ENCODE measurements around the gene IKZF3.
"Not testable (repeated sequence)": the region's sequence is repeated elsewhere in the genome, so short reads cannot be mapped to it uniquely, and the experiment has no call there.

Gene IKZF3

DNA sequence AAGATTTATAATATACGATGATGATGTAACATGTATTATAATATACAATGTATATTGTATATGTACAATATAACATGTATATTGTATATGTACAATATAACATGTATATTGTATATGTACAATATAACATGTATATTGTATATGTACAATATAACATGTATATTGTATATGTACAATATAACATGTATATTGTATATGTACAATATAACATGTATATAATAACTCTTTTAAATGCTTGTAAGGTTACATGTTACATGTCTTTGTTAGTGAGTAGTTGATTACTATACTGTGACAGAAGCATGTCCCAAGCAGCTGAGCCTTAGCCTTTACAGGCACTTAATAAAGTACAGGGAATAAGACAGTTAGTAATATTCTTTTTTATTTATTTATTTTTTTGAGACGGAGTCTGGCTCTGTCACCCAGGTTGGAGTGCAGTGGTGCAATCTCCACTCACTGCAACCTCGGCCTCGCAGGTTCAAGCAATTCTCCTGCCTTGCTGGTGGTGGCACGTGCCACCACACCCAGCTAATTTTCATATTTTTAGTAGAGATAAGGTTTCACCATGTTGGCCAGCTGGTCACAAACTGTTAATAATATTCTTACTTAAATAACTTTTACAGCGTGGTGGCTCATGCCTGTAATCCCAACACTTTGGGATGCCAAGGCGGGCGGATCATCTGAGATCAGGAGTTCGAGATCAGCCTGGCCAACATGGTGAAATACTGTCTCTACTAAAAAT lies 8.0 kb downstream of the IKZF3 start:
- DNase-seq (ENCODE audit: low spot score): not testable (repeated sequence)

DNA sequence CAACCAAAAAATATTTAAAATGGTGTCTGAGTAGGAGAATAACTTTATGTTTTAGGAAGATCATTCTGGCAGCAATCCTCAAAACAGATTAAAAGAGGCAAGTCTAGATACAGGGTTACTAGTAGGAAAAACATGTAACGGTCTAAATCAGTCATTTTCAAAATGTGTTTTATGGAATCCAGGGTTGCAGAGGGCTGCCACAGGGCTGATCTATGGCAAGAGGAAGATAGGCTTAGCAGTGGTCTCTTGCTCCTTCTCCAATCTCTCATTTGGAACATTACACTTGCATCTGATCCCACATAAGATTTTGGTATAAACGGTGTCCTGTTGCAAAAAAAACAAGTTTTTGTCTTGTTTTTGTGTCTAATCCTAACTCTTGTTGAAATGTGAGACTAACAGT lies 9.2 kb downstream of the IKZF3 start:
- no peak for DNase-seq (ENCODE audit: low spot score)

DNA sequence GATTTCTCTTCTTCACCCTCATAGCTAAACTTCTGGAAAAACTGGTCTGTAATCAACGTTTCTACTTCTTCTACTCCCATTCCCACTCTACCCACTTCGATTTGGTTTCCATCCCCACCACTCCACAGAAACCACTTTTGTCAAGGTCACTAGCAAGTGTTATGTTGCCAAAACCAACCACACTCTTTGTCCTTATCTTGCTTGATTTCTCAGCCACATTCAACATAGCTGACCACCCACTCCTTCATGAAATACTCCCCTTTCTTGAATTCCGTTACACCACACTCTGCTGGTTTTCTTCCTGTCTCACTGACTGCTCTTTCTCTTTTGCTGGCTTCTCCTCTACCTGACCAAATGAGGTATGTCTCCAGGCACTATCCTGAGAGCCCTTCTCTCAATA lies 11.9 kb downstream of the IKZF3 start:
- DNase-seq (ENCODE audit: low spot score): no peak

DNA sequence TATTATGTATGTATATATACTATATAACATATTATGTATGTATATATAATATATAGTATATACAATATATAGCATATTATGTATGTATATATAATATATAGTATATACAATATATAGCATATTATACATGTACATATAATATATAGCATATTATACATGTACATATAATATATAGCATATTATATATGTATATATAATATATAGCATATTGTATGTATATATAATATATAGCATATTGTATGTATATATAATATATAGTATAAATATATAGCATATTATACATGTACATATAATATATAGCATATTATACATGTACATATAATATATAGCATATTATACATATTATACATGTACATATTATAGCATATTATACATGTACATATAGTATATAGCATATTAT lies 13.9 kb downstream of the IKZF3 start:
- not testable (repeated sequence) for DNase-seq (ENCODE audit: low spot score)

DNA sequence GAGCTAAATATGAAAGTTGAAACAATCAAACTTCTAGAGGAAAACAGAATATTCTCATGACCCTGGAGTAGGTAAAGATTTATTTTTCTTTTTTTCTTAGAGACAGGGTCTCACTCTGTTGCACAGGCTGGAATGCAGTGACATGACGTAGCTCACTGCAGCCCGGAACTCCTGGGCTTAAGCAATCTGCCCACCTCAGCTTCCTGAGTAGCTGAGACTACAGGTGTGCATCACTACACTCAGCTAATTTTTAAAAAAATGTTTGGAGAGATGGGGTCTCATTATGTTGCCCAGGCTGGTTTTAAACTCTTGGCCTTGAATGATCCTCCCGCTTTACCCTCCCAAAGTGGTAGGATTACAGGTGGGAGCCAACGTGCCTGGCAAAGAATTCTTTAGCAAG lies 15.5 kb downstream of the IKZF3 start:
- no peak for DNase-seq (ENCODE audit: low spot score)

DNA sequence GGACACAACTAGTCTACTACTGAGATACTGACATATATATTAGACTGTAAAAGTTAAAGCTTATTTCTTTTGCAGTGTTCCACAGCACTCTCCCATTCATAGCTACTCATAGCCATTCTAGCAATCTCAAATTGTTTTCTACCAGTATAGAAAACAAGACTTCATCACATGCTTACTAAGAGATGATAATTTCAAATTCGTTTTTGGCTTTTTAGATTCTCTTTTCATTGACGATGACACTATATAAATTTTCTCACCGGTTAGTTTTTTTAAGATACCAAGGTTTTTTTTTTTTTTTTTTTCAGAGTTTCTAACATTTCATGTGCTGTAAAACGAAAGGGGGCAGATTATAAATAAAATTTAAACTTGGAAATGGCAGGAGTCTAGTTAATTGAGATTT lies 17.9 kb downstream of the IKZF3 start:
- no peak for DNase-seq (ENCODE audit: low spot score)

DNA sequence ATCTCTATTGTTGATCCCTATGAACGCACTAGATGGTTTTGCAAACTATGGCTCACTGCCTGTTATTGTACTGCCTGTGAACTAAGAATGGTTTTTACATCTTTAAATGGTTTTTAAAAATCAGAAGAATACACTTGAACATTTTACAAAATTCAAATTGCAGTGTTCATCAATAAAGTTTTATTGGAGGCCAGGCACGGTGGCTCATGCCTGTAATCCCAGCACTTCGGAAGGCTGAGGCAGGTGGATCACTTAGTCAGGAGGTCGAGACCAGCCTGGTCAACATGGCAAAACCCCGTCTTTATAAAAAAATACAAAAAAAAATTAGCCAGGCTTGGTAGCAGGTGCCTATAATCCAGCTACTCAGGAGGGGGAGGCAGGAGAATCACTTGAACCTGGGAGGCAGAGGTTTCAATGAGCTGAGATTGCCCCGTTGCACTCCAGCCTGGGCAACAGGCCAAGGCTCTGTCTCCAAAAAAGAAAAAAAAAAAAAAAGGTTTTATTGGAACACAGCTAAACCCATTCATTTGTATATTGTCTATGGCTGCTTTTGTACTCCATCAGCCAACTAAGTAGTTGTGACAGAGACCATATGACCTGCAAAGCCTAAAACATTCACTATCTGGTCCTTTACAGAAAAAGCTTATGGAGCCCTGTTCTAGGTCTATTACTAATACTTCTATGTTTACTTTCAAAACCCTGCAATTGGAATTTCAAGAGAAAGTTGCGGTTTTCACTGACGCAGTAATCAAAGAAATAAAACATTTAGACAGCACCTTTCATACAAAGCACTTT lies 18.9 kb downstream of the IKZF3 start:
- DNase-seq (ENCODE audit: low spot score): no peak

DNA sequence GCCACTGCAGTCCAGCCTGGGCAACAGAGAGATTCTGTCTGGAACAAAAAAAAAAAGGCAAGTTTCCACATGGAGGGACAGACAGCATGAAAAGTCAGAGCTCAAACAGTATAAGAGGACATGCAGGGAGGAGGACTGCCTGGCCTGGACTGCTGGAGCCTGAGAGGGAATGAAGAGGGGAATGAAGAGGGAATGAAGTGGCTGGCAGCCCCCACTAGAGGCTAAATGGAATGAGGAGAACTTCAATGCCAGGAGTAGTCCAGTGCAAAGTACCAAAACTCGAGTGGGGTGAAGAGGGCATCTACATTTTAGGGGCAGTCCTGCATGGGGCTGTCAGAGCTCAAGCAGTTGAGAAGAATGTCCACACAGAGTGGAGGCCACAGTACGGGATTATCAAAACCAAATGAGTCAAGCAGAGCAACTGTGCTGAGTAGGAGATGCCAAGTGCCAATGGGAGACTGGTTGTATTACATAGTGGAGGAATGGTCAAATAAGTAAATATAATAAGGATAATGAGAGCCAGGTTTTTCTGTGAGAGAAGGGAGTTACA lies 22.9 kb downstream of the IKZF3 start:
- no peak for DNase-seq (ENCODE audit: low spot score)

DNA sequence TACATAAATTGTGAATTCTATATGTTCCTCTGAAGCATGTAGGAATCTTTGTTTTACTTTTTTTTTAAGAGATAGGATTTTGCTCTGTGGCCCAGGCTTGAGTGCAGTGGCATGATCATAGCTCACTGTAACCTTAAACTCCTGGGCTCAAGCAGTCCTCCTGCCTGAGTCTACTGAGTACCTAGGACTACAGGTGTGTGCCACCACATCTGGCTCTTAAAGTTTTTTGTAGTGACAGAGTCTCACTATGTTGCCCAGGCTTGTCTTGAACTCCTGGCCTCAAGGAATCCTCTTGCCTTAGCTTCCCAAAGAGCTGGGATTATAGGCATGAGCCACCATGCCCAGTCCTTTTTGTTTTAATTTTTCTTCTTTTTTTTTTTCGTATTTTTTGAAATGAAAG lies 25.3 kb downstream of the IKZF3 start:
- no peak for DNase-seq (ENCODE audit: low spot score)

DNA sequence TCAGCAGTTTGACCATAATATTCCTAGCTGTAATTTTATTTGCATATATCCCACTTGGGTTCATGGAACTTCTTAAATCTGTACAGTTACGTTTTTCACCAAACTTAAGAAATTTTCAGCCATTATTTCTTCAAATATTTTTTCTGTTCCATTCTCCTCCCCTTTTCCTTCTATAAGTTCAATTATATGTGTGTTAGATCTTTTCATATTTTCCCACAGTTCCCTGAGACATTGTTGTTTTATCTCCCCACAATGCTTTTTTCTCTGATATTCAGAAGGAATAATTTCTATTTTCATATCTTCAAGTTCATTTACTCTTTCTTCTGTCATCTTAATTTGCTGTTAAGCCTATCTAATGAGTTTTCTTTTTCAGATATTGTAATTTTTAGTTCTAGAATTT lies 26.1 kb downstream of the IKZF3 start:
- no peak for DNase-seq (ENCODE audit: low spot score)

DNA sequence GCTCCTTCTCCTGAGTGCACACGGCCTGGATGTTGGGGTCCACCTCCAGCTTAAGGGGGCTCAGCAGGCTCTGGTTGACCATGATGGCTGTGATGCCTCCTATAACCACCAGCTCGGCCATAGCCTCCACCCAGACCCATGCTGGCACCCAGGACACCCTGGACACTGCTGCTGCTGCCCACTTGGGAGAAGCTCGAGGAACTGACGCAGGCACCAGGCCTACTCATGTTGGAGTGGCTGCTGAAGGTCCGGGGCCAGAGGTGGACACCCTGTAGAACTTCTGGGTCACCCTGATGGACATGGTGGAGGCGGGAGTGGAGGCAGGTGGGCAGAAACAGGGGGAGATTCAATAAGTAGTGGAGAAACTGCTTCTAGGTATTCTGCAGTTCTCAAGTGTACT lies 28.0 kb downstream of the IKZF3 start:
- no peak for DNase-seq (ENCODE audit: low spot score)

DNA sequence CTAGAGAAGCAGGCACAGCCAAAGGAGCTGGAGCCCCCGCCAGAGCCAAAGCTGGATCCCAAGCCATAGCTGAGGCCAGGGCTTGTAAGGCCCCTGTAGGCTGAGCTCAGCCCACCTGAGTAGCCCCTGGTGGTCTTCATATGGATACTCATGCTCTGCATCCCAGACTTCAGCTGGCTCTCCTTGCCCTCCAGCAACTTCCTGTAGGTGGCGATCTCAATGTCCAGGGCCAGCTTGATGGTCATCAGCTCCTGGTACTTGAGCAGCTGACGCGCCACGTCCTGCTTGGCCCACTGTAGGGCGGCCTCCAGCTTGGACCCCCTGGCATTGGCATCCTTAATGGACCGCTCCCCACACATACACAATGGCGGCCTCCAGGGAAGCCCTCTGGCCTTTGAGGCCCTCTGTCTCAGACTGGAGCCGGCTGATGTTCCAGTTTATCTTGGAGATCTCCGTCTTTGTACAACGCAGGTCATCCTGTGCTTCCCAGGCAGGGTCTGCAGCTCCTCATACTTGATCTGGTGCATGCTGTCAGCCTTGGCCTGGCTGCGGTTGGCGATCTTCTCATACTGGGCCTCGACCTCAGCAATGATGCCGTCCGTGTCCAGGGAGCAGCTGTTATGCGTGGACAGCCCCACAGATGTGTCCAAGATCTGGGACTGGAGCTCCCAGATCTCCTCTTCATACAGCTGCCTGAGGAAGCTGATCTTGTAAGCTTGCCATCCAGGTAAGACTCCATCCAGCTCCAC lies 28.9 kb downstream of the IKZF3 start:
- no peak for DNase-seq (ENCODE audit: low spot score)

DNA sequence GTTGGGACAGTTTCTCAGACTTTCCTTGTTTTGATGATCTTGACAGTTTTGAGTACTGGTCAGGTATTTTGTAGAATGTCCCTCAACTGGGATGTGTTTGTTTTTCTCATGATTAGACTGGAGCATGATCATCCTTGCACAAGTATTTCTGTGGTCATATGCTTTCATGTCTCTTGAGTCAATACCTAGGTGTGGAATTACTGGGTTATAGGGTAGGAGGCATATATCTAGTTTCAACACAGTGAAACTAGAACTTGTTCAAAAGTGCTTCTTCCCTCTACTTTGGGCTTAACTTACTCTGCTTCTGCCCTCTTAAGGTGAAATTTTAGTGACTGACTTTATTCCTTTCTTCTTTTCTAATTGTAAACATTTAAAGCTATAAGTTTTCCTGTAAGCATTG lies 30.1 kb downstream of the IKZF3 start:
- no peak for DNase-seq (ENCODE audit: low spot score)

DNA sequence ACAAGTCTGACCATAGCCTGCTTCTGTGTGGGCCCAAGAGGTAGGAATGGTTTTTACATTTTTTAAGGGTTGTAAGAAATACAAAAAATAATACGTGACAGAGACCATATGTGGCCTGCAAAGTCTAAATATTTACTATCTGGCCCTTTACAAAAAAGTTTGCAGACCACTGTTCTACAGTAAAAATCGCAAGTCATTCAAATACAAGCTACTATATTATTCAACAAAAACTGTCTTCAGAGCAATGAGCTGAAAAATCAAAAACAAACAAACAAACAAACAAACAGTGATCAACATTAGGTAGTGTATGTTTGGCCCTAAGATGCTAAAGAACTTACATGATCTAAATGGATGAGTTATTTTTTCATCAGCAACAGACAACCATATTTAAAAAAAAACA lies 32.5 kb downstream of the IKZF3 start:
- DNase-seq (ENCODE audit: low spot score): no peak

DNA sequence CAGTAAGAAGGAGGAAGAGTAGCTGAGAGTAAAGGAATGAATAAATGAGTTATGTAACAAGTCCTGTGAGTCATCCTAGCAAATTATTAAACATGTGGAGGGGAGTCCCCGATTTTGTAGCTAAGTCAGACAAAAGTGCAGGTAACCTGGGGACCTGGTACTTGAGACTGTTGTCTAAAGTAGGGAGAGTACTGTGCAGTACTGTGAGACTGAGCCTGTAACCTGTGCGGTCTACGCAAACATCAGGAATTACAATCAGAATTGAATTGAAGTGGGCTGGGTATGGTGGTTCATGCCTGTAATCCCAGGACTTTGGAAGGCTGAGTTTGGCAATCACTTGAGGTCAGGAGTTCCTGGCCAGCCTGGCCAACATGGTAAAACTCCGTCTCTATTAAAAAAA lies 35.7 kb downstream of the IKZF3 start:
- no peak for DNase-seq (ENCODE audit: low spot score)

DNA sequence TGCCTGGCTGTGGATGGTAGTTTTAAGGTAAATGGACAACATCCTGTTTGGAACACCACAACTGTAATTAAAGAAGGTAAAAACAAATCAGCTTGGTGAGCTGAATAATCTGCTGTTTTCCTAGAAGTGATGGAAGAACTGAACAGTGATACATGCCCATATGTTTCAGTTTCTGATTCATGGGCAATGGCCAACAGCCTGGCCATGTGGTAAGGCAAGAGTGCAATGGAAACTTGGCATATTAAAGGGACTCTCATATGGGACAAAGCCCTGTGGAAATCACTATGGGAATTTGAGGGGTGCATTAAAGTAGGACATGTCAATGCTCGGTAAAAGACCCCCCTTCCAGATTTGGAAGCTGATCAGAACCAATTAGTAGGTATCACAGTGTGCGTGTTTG lies 37.8 kb downstream of the IKZF3 start:
- no peak for DNase-seq (ENCODE audit: low spot score)

DNA sequence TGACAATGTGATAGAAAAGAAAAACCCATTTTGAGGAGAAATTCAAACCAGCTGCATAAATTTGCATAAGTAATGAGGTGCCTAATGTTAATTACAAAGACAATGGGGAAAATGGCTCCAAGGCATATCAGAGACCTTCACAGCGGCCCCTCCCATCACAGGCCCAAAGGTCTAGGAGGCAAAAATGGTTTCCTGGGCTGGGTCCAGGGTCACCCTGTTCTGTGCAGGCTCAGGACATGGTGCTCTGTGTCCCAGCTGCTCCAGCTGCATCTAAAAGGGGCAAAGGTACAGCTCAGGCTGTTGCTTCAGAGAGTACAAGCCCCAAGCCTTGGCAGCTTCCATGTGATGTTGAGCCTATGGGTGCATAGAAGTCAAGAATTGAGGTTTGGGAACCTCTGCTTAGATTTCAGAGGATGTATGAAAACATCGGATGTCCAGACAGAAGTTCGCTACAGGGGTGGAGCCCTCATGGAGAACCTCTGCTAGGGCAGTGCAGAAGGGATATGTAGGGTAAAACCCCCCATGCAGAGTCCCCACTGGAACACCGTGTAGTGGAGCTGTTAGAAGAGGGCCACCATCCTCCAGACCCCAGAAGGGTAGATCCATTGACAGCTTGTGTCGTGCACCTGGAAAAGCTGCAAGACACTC lies 40.6 kb downstream of the IKZF3 start:
- no peak for DNase-seq (ENCODE audit: low spot score)

DNA sequence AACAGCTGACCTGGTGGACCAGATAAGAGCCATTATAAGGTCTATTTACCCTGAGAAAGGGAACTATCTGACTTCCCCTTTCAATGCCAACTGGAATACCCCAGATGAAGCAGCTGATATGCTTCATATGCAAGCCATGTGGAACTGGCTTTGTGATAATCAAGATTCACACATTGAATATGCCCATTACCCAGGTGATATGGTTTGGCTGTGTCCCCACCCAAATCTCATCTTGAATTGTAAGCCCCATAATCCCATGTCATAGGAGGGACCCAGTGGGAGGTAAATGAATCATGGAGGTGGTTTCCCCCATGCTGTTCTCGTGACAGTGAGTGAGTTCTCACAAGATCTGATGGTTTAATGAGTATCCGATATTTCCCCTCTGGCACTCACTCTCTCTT lies 42.1 kb downstream of the IKZF3 start:
- no peak for DNase-seq (ENCODE audit: low spot score)

DNA sequence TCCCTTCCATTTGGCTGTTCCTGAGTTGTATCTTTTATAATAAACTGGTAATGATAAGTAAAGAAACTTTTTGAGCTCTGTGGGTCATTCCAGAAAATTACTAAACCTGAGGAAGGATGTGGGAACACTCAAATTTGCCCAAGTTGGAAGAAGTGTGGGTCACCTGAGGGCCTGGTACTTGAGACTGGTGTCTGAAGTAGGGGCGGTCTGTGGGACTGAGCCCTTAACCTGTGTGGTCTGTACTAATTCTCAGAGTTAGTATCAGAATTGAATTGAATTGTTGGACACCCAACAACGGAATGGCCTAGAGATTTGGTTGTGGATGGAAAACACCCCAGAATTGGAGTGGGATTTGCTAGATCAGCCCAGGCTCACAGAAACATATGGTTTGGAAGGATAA lies 43.1 kb downstream of the IKZF3 start:
- no peak for DNase-seq (ENCODE audit: low spot score)

DNA sequence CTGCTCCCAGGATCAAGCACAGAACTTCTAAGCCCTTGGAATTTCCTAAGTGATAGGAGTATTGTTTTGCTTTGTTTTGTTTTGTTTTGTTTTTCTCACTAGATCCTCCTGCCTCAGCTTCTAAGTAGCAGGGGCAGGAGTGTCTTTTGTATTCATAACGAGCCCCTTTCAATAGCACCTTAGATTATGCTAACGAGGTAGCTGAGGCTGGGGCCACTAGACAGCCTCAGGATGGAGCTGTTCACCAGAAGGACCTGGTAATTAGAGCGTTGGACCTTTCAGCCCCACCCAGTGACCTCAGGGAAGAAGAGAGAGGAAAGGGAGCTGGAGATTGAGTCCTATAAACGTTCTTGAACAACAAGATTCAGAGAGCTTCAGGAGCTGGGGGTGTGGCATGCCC lies 43.6 kb downstream of the IKZF3 start:
- DNase-seq (ENCODE audit: low spot score): no peak

DNA sequence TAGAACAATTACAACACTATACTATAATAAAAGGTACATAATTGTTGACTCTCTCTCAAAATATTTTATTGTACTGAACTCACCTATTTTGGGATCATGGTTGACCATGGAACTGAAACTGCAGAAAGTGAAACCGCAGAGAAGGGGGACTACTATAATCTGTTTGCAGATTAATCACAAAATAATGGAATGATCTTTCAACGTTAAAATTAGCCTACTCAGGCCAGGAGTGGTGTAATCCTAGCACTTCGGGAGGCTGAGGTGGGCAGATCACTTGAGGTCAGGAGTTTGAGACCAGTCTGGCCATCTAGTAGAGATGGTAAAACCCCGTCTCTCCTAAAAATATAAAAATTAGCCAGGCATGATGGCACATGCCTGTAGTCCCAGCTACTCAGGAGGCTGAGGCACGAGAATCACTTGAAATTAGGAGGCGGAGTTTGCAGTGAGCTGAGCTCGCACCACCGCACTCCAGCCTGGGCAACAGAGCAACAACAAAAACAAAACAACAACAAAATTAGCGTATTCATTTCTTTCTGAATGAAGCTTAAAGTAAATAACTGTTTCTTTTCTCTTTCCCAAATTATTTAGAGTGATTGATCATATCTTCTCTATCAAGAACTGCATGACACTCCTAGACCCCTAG lies 45.6 kb downstream of the IKZF3 start:
- DNase-seq (ENCODE audit: low spot score): no peak

DNA sequence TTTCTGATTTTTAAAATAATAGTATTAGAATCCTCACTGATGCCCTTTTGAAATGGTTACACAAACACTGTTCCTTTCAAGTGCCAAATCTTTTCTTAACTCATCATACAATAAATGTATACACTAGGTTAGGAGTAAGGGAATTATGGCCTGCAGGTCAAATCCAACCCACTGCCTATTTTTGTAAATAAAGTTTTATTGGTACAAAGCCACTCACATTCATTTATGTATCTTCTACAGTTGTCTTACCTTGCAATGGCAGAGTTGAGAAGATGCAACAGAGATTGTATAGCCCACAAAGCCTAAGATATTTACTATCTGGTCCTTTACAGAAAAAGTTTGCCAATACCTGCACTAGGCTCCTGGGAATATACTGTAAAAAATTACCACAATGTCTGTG lies 47.8 kb downstream of the IKZF3 start:
- no peak for DNase-seq (ENCODE audit: low spot score)
